Activated naive CD8-positive, alpha-beta T cell (primary cell): ENCODE results near the gene PCSK2.

Experiments used
- H3K27ac Mint-ChIP-seq: one replicate; pipeline ENCODE4 v1.8.0; 2021; ENCODE audit warnings: mixed read lengths
- H3K27me3 Mint-ChIP-seq: one replicate; pipeline ENCODE4 v1.8.0; 2021; ENCODE audit warnings: mixed read lengths
- H3K36me3 Mint-ChIP-seq: one replicate; pipeline ENCODE4 v1.8.0; 2021; ENCODE audit warnings: mixed read lengths
- H3K4me1 Mint-ChIP-seq: one replicate; pipeline ENCODE4 v1.8.0; 2021; ENCODE audit warnings: low read depth, mixed read lengths
- H3K4me3 Mint-ChIP-seq: one replicate; pipeline ENCODE4 v1.8.0; 2021; ENCODE audit warnings: mild to moderate bottlenecking, mixed read lengths
- H3K9me3 Mint-ChIP-seq: one replicate; pipeline ENCODE4 v1.8.0; 2021; ENCODE audit warnings: low read depth, mixed read lengths

The PCSK2 gene

GRCh38 chr20:17531665-17532025, 304.8 kb downstream of the PCSK2 start:
- H3K27me3 Mint-ChIP-seq: peaks cover 22% of the 10 kb centered on the region
- H3K36me3 Mint-ChIP-seq: no peaks in the 10 kb centered on the region
- H3K4me1 Mint-ChIP-seq: peaks cover 8% of the 10 kb centered on the region
- H3K4me3 Mint-ChIP-seq: peak overlapping the region; percentile 86
- no peaks in the 10 kb centered on the region for H3K9me3 Mint-ChIP-seq
- H3K27ac Mint-ChIP-seq: peak overlapping the region; percentile 73

GRCh38 chr20:17533396-17533795, 306.6 kb downstream of the PCSK2 start:
- H3K27ac Mint-ChIP-seq: no peak overlapping the region
- no peak overlapping the region for H3K4me3 Mint-ChIP-seq
- peaks cover 8% of the 10 kb centered on the region for H3K4me1 Mint-ChIP-seq
- peaks cover 19% of the 10 kb centered on the region for H3K27me3 Mint-ChIP-seq
- no peaks in the 10 kb centered on the region for H3K36me3 Mint-ChIP-seq
- H3K9me3 Mint-ChIP-seq: no peaks in the 10 kb centered on the region

GRCh38 chr20:17534077-17534476, 307.2 kb downstream of the PCSK2 start:
- no peak overlapping the region for H3K4me3 Mint-ChIP-seq

More at GRCh38 chr20:17534077-17534476, 307.2 kb downstream of the PCSK2 start:
- H3K36me3 Mint-ChIP-seq: no peaks in the 10 kb centered on the region
- no peak overlapping the region for H3K27ac Mint-ChIP-seq
- H3K27me3 Mint-ChIP-seq: peaks cover 21% of the 10 kb centered on the region
- H3K9me3 Mint-ChIP-seq: no peaks in the 10 kb centered on the region
- H3K4me1 Mint-ChIP-seq: peaks cover 8% of the 10 kb centered on the region
